GM18498 (cell line): ENCODE data around the gene CASZ1.

Experiments used
- ATAC-seq: cut with Tn5 transposase; IDR thresholded peaks from one replicate; pipeline ENCODE4 v1.9.1; 2021; ENCODE audit warnings: mild to moderate bottlenecking, moderate library complexity; ENCODE audit not compliant: unreplicated experiment

The CASZ1 gene

GRCh38 chr1:10796029-10796944 lies at the start of gene CASZ1:
TSS of gene CASZ1 (minus strand) at chr1:10796646. CDS start at chr1:10693889, 102,757 bp downstream.
- ATAC-seq: no peak

GRCh38 chr1:10843697-10844096 lies 47.3 kb upstream of the CASZ1 start:
- ATAC-seq: no peak

- ATAC-seq: no peak
Measured at GRCh38 chr1:10841118-10841517, 44.7 kb upstream of the CASZ1 start.

- ATAC-seq: no peak
Measured at GRCh38 chr1:10839188-10839770, 42.8 kb upstream of the CASZ1 start.

- no peak for ATAC-seq
Measured at GRCh38 chr1:10838541-10838940, 42.1 kb upstream of the CASZ1 start.

- ATAC-seq: no peak
Measured at GRCh38 chr1:10836726-10837125, 40.3 kb upstream of the CASZ1 start.

- no peak for ATAC-seq
Measured at GRCh38 chr1:10835822-10836421, 39.5 kb upstream of the CASZ1 start.

GRCh38 chr1:10835421-10835820 lies 39.0 kb upstream of the CASZ1 start:
- ATAC-seq: no peak

- ATAC-seq: no peak
Measured at GRCh38 chr1:10834770-10835412, 38.4 kb upstream of the CASZ1 start.

GRCh38 chr1:10833630-10834557 lies 37.4 kb upstream of the CASZ1 start:
- ATAC-seq: no peak

- no peak for ATAC-seq
Measured at GRCh38 chr1:10832703-10833102, 36.3 kb upstream of the CASZ1 start.

GRCh38 chr1:10830961-10831668 lies 34.7 kb upstream of the CASZ1 start:
- no peak for ATAC-seq

GRCh38 chr1:10829965-10830515 lies 33.6 kb upstream of the CASZ1 start:
- no peak for ATAC-seq

- no peak for ATAC-seq
Measured at GRCh38 chr1:10829067-10829818, 32.8 kb upstream of the CASZ1 start.

- ATAC-seq: no peak
Measured at GRCh38 chr1:10827377-10828333, 31.2 kb upstream of the CASZ1 start.

- no peak for ATAC-seq
Measured at GRCh38 chr1:10825592-10825991, 29.1 kb upstream of the CASZ1 start.

GRCh38 chr1:10824821-10825540 lies 28.5 kb upstream of the CASZ1 start:
- no peak for ATAC-seq
